IPS DF 6.9 (cell line): ENCODE results near the gene P4HTM.
A peak's percentile ranks its signal among the peaks of the same experiment; 100 is the strongest.

Source experiments
- DNase-seq: peaks from one replicate; pipeline ENCODE4 v3.0.0-alpha.2; 2013; ENCODE audit warnings: low read depth, low spot score
- H3K27ac ChIP-seq: one replicate; pipeline ENCODE4 v1.5.1; 2013; ENCODE audit warnings: low read length, control low read depth
- H3K27me3 ChIP-seq: 2 replicates; pipeline ENCODE4 v1.6.1; 2013; ENCODE audit warnings: mild to moderate bottlenecking, low read length; ENCODE audit not compliant: control insufficient read depth, insufficient read depth
- H3K36me3 ChIP-seq: 2 replicates; pipeline ENCODE4 v1.6.1; 2013; ENCODE audit warnings: low read length; ENCODE audit not compliant: control insufficient read depth, insufficient read depth
- H3K4me1 ChIP-seq: 2 replicates; pipeline ENCODE4 v1.6.1; 2013; ENCODE audit warnings: low read length; ENCODE audit not compliant: control insufficient read depth, insufficient read depth
- H3K4me3 ChIP-seq: 2 replicates; pipeline ENCODE4 v1.5.1; 2013; ENCODE audit warnings: mild to moderate bottlenecking, low read length
- H3K9me3 ChIP-seq: 2 replicates; pipeline ENCODE4 v1.6.1; 2013; ENCODE audit warnings: low read length, inconsistent platforms; ENCODE audit not compliant: control insufficient read depth, insufficient read depth
- WGBS: extraction: QIAGEN DNeasy Blood & Tissue Kit; methylation state at CpG from one replicate; pipeline ENCODE4 v1.1.7; 2013; ENCODE audit warnings: mixed read lengths, missing lambda C conversion rate; ENCODE audit not compliant: insufficient read length, insufficient coverage; 5-methylcytosine and 5-hydroxymethylcytosine counted together

Gene P4HTM, protein sequence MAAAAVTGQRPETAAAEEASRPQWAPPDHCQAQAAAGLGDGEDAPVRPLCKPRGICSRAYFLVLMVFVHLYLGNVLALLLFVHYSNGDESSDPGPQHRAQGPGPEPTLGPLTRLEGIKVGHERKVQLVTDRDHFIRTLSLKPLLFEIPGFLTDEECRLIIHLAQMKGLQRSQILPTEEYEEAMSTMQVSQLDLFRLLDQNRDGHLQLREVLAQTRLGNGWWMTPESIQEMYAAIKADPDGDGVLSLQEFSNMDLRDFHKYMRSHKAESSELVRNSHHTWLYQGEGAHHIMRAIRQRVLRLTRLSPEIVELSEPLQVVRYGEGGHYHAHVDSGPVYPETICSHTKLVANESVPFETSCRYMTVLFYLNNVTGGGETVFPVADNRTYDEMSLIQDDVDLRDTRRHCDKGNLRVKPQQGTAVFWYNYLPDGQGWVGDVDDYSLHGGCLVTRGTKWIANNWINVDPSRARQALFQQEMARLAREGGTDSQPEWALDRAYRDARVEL

DNA sequence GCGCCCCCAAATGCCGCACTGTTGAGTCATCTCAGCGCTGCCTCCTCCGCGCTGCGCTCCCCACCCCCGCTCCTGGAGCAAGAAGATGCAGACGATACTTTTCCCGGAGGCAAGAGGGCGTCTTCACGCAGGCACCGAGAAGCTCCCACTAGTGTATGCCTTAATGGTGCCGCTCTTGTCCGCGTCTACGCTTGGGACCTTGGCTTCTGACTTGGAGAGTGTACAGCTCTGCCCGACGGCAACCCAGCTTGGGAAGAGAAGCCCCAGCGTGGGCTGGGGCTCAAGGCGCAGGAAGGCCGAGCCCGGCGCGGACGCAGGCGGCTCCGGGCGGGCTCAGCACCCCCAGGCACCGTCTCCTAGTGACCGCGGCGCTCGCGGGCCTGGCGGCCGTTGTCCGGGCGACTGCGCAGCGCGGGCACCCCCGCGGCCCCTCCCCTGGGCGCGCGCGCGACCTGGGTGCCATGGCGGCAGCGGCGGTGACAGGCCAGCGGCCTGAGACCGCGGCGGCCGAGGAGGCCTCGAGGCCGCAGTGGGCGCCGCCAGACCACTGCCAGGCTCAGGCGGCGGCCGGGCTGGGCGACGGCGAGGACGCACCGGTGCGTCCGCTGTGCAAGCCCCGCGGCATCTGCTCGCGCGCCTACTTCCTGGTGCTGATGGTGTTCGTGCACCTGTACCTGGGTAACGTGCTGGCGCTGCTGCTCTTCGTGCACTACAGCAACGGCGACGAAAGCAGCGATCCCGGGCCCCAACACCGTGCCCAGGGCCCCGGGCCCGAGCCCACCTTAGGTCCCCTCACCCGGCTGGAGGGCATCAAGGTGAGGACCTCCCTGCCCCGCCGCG, at the start of gene P4HTM:
P4HTM (plus strand) TSS at position 446 of the 840 bp plus-strand sequence; CDS start at position 462, 16 bp downstream.
- Histone ChIP-seq H3K4me3 (peak within 1 kb of the TSS; percentile 47), H3K4me1 (peaks cover 4% of the 10 kb centered on the region; the same call in 1 of the 2 replicates)
- no CpG with 5 or more reads among the region's 91 CpGs for WGBS

DNA sequence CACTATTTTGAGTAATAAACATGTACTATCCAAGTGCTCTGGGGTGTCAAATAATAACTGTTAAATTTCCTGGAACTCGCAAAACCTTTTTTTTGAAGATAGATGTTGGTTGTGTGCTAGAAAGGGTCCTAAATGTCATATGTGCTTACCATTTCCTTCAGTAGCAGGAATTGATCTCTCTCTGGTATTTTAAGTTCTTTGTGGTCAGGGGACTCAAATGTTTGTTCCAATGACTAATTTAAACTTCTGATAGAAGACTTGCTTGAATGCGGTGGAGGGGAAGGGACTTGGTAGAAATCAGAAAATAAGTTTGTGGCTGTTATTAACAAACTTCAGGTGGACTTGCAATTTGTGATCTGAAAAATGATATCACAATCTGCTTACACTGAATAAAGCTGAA, 44.6 kb upstream of the P4HTM start:
- Histone ChIP-seq H3K4me1 (no peaks in the 10 kb centered on the region; the same call in 1 of the 2 replicates), H3K36me3 (no peaks in the 10 kb centered on the region; the same call in 1 of the 2 replicates), H3K4me3 (no peak overlapping the region), H3K27ac (no peak overlapping the region), H3K27me3 (no peaks in the 10 kb centered on the region), H3K9me3 (no peaks in the 10 kb centered on the region)
- no peak for DNase-seq
- WGBS = no CpG with 5 or more reads among the region's 2 CpGs

More for the DNA sequence above, at the start of gene P4HTM:
- Histone ChIP-seq H3K9me3 (no peaks in the 10 kb centered on the region), H3K27me3 (no peaks in the 10 kb centered on the region), H3K36me3 (0 out of 2 replicates have a peak, but pooled peaks cover 1% of the 10 kb centered on the region), H3K27ac (no peak within 1 kb of the TSS)
- peak; percentile 55 for DNase-seq

DNA sequence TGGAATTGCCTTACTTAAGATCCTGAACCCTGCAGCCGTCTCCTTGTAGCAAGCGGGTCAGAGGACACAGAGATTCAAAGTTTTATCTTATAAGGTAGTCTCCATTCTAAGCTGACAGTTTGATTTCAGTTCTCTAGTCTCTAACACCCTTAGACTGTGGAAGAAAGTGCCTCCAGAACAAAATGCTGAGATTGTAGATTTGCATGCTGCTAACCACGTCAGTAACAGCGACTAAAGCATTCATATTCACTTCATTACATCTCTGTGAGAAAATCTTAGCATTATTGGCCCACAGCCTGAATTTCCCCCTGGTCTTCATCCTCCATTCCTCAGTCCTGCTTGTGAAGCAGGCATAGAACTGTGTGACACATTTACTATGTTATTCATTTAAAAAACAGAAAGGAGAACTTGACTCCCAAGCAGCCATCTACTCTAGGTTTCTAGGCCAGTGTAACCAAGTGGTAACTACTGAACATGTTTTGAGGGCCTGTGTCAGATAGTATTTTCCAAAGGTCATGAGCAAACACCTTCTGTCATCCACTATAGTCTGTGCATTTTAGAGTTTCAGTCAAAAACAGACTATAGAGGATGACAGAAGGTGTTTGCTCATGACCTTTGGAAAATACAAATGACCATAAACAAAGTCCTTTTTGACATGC, 44.0 kb upstream of the P4HTM start:
- no peak for DNase-seq
- Histone ChIP-seq H3K9me3 (no peaks in the 10 kb centered on the region), H3K4me3 (no peak overlapping the region), H3K4me1 (no peaks in the 10 kb centered on the region; the same call in 1 of the 2 replicates), H3K36me3 (no peaks in the 10 kb centered on the region; the same call in 1 of the 2 replicates), H3K27me3 (no peaks in the 10 kb centered on the region), H3K27ac (no peak overlapping the region)
- whole genome bisulfite sequencing = no CpG with 5 or more reads among the region's 4 CpGs

DNA sequence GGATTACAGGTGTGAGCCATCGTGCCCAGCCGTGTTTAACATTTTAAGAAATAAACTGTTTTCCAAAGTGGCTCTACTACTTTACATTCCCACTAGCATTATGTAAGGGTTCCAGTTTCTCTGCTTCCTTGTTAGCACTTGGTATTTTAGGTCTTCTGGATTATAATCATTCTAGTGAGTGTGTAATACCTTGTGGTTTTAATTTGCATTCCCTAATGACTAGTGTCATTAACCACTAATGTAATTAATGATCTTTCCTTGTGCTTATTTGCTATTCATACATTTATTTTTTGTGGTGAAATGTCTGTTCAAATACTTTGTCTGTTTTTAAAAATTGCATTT, 40.7 kb upstream of the P4HTM start:
- H3K9me3 ChIP-seq = no peaks in the 10 kb centered on the region
- H3K4me3 ChIP-seq = no peak overlapping the region
- H3K27ac ChIP-seq = no peak overlapping the region
- no peaks in the 10 kb centered on the region for H3K27me3 ChIP-seq
- no peaks in the 10 kb centered on the region; the same call in 1 of the 2 replicates for H3K4me1 ChIP-seq
- no peaks in the 10 kb centered on the region; the same call in 1 of the 2 replicates for H3K36me3 ChIP-seq
- no CpG with 5 or more reads among the region's 2 CpGs for whole genome bisulfite sequencing
- no peak for DNase-seq

DNA sequence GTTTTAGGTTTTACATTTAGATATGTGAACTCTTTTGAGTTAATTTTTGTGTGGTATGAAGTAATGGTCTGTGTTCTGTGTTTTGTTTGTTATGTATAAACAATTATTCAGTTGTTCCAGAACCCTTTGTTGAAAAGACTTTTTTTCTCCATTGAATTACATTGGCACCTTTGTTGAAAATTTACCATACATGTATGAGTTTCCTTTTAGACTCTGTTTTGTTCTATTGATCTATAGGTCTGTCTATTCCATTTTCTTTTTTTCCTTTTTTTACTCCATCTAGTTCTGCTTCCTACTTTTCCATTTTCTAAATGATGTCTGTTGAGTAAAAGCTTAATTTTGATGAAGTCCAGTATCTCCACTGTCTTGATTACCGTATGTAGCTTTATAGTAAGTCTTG, 40.0 kb upstream of the P4HTM start:
- H3K4me3 ChIP-seq = no peak overlapping the region
- no peaks in the 10 kb centered on the region for H3K36me3 ChIP-seq
- H3K27ac ChIP-seq = no peak overlapping the region
- no peak for DNase-seq
- no peaks in the 10 kb centered on the region for H3K27me3 ChIP-seq
- no CpG with 5 or more reads among the region's 1 CpG for WGBS
- H3K4me1 ChIP-seq = no peaks in the 10 kb centered on the region; the same call in 1 of the 2 replicates
- H3K9me3 ChIP-seq = no peaks in the 10 kb centered on the region

DNA sequence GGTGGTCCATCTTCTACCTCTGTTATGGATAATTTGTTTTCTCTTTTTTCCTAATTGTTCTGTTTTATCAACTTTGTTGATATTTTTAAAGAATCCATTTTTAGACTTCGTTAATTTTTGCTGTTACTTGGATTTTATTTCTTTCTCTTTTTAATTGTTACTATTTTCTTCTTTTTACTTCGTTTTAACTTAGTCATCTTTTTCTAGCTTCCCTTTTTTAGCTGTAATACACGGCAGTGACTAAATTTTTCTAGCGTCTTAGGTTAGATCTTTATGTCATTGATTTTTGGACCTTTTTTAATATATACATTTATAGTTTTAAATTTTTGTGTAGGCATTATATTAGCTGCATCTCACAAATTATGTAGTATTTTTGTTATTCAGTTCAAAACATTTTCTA, 38.3 kb upstream of the P4HTM start:
- no CpG with 5 or more reads among the region's 4 CpGs for WGBS
- H3K4me1 ChIP-seq = no peaks in the 10 kb centered on the region; the same call in 1 of the 2 replicates
- H3K27ac ChIP-seq = no peak overlapping the region
- DNase-seq = no peak
- no peaks in the 10 kb centered on the region for H3K9me3 ChIP-seq
- H3K4me3 ChIP-seq = no peak overlapping the region
- no peaks in the 10 kb centered on the region for H3K27me3 ChIP-seq
- H3K36me3 ChIP-seq = no peaks in the 10 kb centered on the region

DNA sequence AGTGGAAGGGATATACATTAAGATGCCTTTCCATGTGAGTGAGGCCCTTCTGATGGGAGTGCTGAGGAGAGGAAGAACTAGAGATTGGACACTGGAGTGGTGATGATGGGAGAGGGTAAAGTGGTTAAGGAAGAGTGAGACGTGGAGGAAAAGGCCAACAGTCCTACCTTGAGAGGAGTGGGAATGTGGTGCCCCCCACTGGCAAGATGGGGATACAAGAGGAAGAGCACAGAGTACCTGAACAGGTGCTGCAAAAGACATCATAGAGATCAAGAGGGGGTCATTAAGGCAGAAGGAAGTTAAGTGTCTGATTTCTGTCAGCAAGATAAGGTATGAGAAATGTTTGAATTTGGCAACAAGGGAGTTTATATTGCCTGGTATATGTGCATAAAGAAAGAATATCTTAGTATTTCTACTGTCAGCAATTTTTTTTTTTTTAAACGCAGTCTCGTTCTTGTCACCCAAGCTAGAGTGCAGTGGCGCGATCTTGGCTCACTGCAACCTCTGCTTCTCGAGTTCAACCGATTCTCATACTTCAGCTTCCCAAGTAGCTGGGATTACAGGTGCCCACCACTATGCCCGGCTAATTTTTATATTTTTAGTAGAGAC, 37.4 kb upstream of the P4HTM start:
- no peaks in the 10 kb centered on the region for H3K27me3 ChIP-seq
- no CpG with 5 or more reads among the region's 8 CpGs for WGBS
- H3K4me1 ChIP-seq = no peaks in the 10 kb centered on the region; the same call in 1 of the 2 replicates
- peak; percentile 43 for DNase-seq
- no peaks in the 10 kb centered on the region for H3K36me3 ChIP-seq
- H3K9me3 ChIP-seq = no peaks in the 10 kb centered on the region
- H3K27ac ChIP-seq = no peak overlapping the region
- H3K4me3 ChIP-seq = no peak overlapping the region

DNA sequence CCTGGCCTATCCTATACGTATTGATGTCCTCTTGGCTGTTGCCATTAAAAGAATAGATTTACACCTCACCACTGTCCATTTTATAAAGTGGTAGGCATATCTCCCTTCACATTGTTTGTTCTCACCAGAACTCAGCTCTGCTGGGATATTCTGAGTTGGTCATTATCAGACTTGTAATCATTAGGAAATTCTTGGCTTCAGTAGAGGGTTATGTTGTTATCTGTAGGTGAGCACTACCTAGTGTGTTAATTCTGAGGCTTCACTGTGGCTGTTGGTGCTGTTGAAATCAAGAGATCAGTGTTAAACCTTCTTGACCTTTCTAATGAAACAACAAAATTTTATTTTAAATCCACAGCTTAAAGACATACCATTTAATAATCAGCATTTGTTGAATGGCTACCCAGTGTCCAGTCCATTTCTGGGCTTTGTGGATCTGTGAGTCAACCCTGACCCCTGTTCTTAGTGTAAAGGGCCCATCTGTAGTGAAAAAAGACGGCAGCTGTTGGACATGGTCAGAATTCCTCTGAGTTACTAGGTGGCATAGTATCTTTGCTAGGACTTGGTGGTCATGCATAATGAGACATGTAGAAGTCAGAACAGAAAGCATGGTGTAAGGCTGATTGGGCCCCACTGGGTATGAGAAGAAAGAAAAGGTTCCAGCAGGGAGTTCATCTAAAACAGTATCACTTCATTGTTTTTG, 32.9 kb upstream of the P4HTM start:
- WGBS = no CpG with 5 or more reads among the region's 2 CpGs
- Histone ChIP-seq H3K4me1 (no peaks in the 10 kb centered on the region), H3K9me3 (no peaks in the 10 kb centered on the region), H3K4me3 (no peak overlapping the region), H3K36me3 (no peaks in the 10 kb centered on the region), H3K27me3 (no peaks in the 10 kb centered on the region), H3K27ac (no peak overlapping the region)
- no peak for DNase-seq

DNA sequence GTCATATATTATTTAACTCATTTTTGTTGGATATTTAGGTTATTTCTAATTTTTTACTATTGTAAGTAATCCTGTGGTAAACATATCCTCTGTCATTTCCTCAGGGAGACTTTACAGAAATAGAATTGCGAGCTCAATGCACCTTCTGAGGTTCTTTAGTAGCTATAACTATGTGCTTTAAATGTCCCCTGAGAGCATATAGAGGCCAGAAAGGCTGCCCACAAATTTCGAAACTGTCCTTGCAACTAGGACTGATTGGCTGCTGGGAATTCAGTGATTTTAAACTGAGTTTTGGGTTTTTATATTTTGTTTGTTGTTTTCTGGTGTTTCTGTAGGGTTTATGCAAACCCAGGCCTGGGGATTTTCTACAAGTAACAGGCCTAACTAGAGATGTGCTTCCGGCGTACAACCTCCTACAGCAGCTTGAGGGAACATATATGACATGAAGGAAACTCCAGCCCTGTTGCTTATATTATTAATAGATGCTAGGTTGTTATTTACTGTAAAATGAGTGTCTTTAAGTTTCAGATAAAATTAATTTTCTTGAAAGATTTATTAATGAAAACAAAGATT, 29.1 kb upstream of the P4HTM start:
- H3K9me3 ChIP-seq = no peaks in the 10 kb centered on the region
- H3K4me1 ChIP-seq = peaks cover 3% of the 10 kb centered on the region; the same call in 1 of the 2 replicates
- no peaks in the 10 kb centered on the region for H3K27me3 ChIP-seq
- WGBS = no CpG with 5 or more reads among the region's 4 CpGs
- H3K36me3 ChIP-seq = no peaks in the 10 kb centered on the region
- H3K27ac ChIP-seq = no peak overlapping the region
- no peak overlapping the region for H3K4me3 ChIP-seq
- no peak for DNase-seq
